Lung (tissue), 12 donors: ENCODE data around the gene DOCK4. TPM values are rescaled to one million over a fixed set of nuclear protein-coding genes. Genes with fewer than 3 reads are reported as not detected.
A peak's percentile ranks its signal among the peaks of the same experiment; 100 is the strongest.

Source experiments
- ATAC-seq: fragments of 200-7000 bp; cut with Tn5 transposase; one replicate; pipeline ENCODE4 v1.9.1; 2020; ENCODE audit warnings: moderate number of reproducible peaks; ENCODE audit not compliant: insufficient read depth, low FRiP score
- DNase-seq, 3 donors: peaks; one replicate each; pipeline ENCODE4 v3.0.0-alpha.2; 2013 to 2017
- H3K27ac ChIP-seq, 2 donors: one replicate each; pipeline ENCODE4 v1.5.1; 2013; ENCODE audit warnings: mild to moderate bottlenecking in 2 of 2, moderate library complexity in 2 of 2, control low read depth in 1 of 2, inconsistent platforms in 1 of 2, low read depth in 1 of 2, low read length in 1 of 2
- H3K27me3 ChIP-seq, 3 donors: one replicate each; pipeline ENCODE4 v1.5.1; 2013; ENCODE audit warnings: low read length in 2 of 3; ENCODE audit not compliant: control insufficient read depth in 3 of 3, insufficient read depth in 3 of 3
- H3K36me3 ChIP-seq, 4 donors: one replicate each; pipeline ENCODE4 v1.5.1; 2013; ENCODE audit warnings: low read length in 4 of 4, mild to moderate bottlenecking in 1 of 4, moderate library complexity in 1 of 4; ENCODE audit not compliant: control insufficient read depth in 4 of 4, insufficient read depth in 4 of 4
- H3K4me1 ChIP-seq, 5 donors: one replicate each; pipeline ENCODE4 v1.5.1; 2013; ENCODE audit warnings: low read length in 5 of 5, mild to moderate bottlenecking in 2 of 5, moderate library complexity in 1 of 5; ENCODE audit not compliant: control insufficient read depth in 5 of 5, insufficient read depth in 5 of 5
- H3K4me3 ChIP-seq: one replicate; pipeline ENCODE4 v1.5.1; 2013; ENCODE audit warnings: mild to moderate bottlenecking, control low read depth, moderate library complexity
- H3K9ac ChIP-seq, 2 donors: one replicate each; pipeline ENCODE4 v1.5.1; 2013; ENCODE audit warnings: low read length in 2 of 2, control low read depth in 1 of 2; ENCODE audit not compliant: insufficient read depth in 1 of 2
- H3K9me3 ChIP-seq, 4 donors: one replicate each; pipeline ENCODE4 v1.5.1; 2013; ENCODE audit warnings: low read length in 3 of 4, mild to moderate bottlenecking in 1 of 4, moderate library complexity in 1 of 4; ENCODE audit not compliant: control insufficient read depth in 4 of 4, insufficient read depth in 3 of 4
- WGBS, 2 donors: extraction: QIAGEN DNeasy Blood & Tissue Kit; methylation state at CpG; one replicate each; pipeline ENCODE4 v1.1.7; 2013; 5-methylcytosine and 5-hydroxymethylcytosine counted together
- polyA plus RNA-seq, 2 donors: library from polyadenylated mRNA; stranded (reverse); fragments of 200-250 nt; gene quantifications; one replicate each; pipeline ENCODE4 v1.2.1, GENCODE V29; 2013
- total RNA-seq, 2 donors: library from RNA; depleted of rRNA in 1 of 2; stranded (reverse); fragments of >200 nt in 1 of 2; gene quantifications; one replicate each; pipeline ENCODE4 v1.2.1, GENCODE V29; 2014 to 2021
- TF ChIP-seq, protein P1 (sequence below): IDR thresholded peaks from 2 replicates; pipeline ENCODE4 v1.5.1; 2012; ENCODE audit warnings: mild to moderate bottlenecking; ENCODE audit errors: control extremely low read depth, extremely low read depth
- donor health status: control.
- donor health status: control.
- donor health status: Bipolar disorder and iron deficiency.
- donor health status: healthy.
- donor health status: DM: yes; HTN: yes; CAD: no.

DOCK4 gene
- total and polyA plus RNA-seq, 4 donors = 18.7 to 163 (median 40.3) TPM

DNA sequence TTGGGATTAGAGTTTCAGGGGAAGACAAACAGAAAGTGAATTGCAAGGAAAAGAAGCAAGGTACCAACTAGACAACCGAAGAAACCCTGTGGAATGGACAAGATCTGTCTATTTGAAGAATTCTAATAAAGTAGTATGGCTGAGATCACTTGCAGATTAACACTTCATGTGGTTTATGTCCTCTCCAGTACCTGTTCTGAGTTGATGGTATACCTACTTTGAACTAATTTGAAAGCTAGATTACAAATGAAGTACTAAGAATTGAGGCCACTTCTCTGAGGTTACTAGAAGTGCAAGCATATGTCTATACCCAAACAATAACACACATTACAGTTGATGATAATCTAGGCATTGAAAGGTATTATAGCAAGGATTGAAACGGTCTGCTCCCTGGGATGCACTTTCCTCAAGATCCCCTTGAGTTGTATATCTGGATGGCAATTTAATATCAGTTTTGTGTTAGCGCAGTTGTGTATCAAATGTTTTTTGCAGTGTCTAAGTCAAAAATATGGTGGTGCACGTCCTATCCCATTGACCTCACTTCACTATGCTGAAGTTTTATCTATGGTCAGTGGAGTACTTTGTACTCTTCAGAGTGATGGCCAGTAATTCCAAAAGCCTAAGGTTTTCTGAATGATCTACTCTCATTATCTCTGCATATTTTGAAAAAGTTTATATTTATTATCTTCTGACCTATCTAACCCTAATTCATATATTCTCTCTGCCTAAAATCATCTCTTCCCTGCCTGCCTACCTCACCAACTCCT is 26.2 kb upstream of the DOCK4 start:
- Histone ChIP-seq H3K36me3 (no peaks in the 10 kb centered on the region), H3K27ac (no peak overlapping the region), H3K9ac (no peak overlapping the region), H3K4me3 (no peak overlapping the region), H3K9me3 (no peaks in the 10 kb centered on the region), H3K27me3 (no peaks in the 10 kb centered on the region), H3K4me1 (peaks cover 0 to 9% (median 0%) of the 10 kb centered on the region in 5 donors)
- ATAC-seq (no peak), DNase-seq (no peak)
- TF ChIP-seq, protein P1, sequence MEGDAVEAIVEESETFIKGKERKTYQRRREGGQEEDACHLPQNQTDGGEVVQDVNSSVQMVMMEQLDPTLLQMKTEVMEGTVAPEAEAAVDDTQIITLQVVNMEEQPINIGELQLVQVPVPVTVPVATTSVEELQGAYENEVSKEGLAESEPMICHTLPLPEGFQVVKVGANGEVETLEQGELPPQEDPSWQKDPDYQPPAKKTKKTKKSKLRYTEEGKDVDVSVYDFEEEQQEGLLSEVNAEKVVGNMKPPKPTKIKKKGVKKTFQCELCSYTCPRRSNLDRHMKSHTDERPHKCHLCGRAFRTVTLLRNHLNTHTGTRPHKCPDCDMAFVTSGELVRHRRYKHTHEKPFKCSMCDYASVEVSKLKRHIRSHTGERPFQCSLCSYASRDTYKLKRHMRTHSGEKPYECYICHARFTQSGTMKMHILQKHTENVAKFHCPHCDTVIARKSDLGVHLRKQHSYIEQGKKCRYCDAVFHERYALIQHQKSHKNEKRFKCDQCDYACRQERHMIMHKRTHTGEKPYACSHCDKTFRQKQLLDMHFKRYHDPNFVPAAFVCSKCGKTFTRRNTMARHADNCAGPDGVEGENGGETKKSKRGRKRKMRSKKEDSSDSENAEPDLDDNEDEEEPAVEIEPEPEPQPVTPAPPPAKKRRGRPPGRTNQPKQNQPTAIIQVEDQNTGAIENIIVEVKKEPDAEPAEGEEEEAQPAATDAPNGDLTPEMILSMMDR = no peak
- WGBS, 2 donors = 85 to 98% methylated on average over 4 of the region's 4 CpGs

DNA sequence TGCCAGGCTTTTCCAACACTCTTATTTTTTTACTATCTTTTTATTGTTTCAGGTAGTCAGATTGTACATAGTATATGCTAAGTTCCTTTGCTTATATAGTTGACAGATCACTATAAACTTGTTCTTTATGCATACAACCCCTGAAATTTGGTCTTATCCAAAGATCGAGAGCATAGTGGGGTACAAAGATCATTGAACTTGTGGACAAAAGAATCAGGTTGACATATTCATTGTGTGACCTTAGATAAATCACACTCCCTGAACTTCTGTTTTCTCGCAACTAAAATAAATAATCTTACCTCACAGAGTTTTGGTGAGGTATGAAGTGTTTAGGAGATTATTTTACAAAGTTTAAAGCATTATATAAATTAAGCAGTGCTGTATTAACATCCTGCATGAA is 22.4 kb upstream of the DOCK4 start:
- no peak for ATAC-seq
- DNase-seq = no peak
- peaks cover 0 to 17% (median 1%) of the 10 kb centered on the region in 5 donors for H3K4me1 ChIP-seq
- TF ChIP-seq, protein P1 = no peak
- no peaks in the 10 kb centered on the region for H3K36me3 ChIP-seq
- H3K27ac ChIP-seq = no peak overlapping the region
- no peak overlapping the region for H3K4me3 ChIP-seq
- H3K9ac ChIP-seq = no peak overlapping the region
- 94 to 96% methylated on average over 2 of the region's 2 CpGs for WGBS, 2 donors
- H3K9me3 ChIP-seq = no peaks in the 10 kb centered on the region
- H3K27me3 ChIP-seq = no peaks in the 10 kb centered on the region

DNA sequence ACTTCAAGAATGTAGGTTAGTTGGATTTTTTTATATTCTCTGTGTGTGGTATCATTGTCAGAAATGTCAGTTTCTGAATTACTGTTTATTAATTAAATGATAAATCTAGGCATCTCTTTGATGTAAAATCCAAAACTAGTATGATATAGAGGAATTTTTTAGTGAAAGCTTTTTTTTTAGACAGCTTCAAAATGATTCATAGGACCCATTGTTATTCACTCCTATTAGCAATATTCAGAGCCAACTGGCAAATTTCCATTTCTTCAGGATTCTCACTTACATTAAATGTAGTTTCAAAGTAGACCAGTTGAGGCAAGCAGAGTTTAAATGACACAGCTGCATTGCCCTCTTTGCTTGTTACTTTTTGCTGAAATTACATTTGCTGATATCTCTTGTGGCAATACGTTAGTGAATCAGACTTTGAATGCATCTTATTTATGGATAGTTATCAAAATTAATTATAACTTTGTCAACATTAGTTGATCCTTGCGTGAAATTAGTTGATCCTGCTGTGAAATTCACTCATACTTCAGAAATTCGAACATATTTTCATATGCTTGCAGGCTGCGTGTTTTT is 20.6 kb upstream of the DOCK4 start:
- no peaks in the 10 kb centered on the region for H3K36me3 ChIP-seq
- H3K27me3 ChIP-seq = no peaks in the 10 kb centered on the region
- TF ChIP-seq, protein P1 = no peak
- 96 to 98% methylated on average over 4 of the region's 4 CpGs for WGBS, 2 donors
- no peaks in the 10 kb centered on the region for H3K9me3 ChIP-seq
- DNase-seq (peak in 2 of 3 donors; percentile 34 to 55), ATAC-seq (no peak)
- H3K4me1 ChIP-seq = peaks cover 0 to 22% (median 6%) of the 10 kb centered on the region in 5 donors
- no peak overlapping the region for H3K27ac ChIP-seq
- H3K9ac ChIP-seq = no peak overlapping the region
- no peak overlapping the region for H3K4me3 ChIP-seq
